ENCODE results near the gene EMP3. TPM values are rescaled to one million over a fixed set of nuclear protein-coding genes. Genes with fewer than 3 reads are reported as not detected.

The EMP3 gene
- total RNA-seq, 1 experiment from 2014 or later, result 8.9 TPM

DNA sequence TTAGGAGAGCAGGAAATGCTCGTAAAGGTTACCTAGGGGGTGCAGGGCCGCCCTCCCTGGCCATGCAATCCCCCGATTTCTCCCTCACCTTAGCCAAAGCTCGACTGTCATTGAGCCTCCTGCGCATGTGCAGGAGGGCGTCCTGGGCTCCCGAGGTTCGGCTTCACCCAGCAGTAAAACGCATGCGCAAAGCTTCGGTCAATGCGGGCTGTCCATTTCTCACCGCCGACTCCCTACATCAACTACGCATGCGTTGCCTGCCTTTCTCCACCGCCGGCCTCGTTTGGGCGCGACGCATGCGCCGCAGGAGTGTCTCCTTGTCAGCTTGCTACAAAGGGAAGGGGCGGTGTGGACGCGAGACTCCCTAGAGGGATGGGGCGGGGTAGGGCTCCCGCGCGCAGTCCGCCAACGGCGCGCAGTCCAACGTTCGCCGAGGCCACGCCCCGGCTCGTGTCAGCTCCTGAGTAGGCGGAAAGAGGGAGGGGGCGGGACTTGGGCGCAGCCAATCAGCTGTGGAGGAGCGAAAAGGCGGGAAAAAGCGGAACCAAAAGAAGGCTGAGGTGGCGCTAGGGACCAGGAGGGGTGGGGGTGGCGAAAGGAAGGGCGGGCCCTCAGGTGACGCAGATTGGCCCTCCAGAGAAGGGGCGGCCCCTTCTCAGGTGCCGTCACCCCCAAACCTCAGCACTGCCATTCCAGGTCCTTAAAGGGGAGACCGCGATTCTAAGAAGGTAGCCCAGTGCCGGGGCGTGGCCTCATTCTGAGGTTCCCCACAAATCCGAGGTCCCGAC lies 38.7 kb downstream of the EMP3 start, which contains the start of the genes SYNGR4 and TMEM143 (continued):
- TF ChIP-seq, protein P1, sequence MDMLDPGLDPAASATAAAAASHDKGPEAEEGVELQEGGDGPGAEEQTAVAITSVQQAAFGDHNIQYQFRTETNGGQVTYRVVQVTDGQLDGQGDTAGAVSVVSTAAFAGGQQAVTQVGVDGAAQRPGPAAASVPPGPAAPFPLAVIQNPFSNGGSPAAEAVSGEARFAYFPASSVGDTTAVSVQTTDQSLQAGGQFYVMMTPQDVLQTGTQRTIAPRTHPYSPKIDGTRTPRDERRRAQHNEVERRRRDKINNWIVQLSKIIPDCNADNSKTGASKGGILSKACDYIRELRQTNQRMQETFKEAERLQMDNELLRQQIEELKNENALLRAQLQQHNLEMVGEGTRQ (CRISPR knock-in tag; IDR thresholded peaks at IDR 0.05), result peak; percentile 28; the same call in 1 of the 2 replicates
- TF ChIP-seq USF1 (CRISPR knock-in tag; IDR thresholded peaks at IDR 0.05) (no peak; the same call in 1 of the 2 replicates), TP53 (CRISPR knock-in tag; IDR thresholded peaks at IDR 0.05) (0 out of 2 replicates have a peak, but pooled peaks have one; percentile 46), ELF4 (CRISPR knock-in tag; IDR thresholded peaks at IDR 0.05; ENCODE audit: low read depth) (no peak), ZNF138 (CRISPR knock-in tag; conservative IDR thresholded peaks at IDR 0.05) (no peak), ERG (CRISPR knock-in tag; IDR thresholded peaks at IDR 0.05) (no peak), ZNF423 (CRISPR knock-in tag; IDR thresholded peaks at IDR 0.05) (no peak), NR3C1 (CRISPR knock-in tag; conservative IDR thresholded peaks at IDR 0.05; ENCODE audit: low read depth) (no peak), NFE2L1 (CRISPR knock-in tag; IDR thresholded peaks at IDR 0.05) (peak; percentile 87; the same call in 1 of the 2 replicates), TEAD4 (CRISPR knock-in tag; IDR thresholded peaks at IDR 0.05) (no peak), NR2C2 (CRISPR knock-in tag; IDR thresholded peaks at IDR 0.05) (no peak), SMAD3 (CRISPR knock-in tag; IDR thresholded peaks at IDR 0.05; ENCODE audit: borderline replicate concordance) (0 out of 2 replicates have a peak, but pooled peaks have one; percentile 44), OVOL2 (CRISPR knock-in tag; IDR thresholded peaks at IDR 0.05; ENCODE audit: borderline replicate concordance) (no peak), ZNF416 (CRISPR knock-in tag; IDR thresholded peaks at IDR 0.05) (no peak), CBFB (CRISPR knock-in tag; IDR thresholded peaks at IDR 0.05; ENCODE audit: low read depth) (0 out of 2 replicates have a peak, but pooled peaks have one; percentile 10), SP1 (CRISPR knock-in tag; conservative IDR thresholded peaks at IDR 0.05) (peak; percentile 98), FOXJ3 (CRISPR knock-in tag; IDR thresholded peaks at IDR 0.05; ENCODE audit: borderline replicate concordance) (no peak)
- TF ChIP-seq, protein P2, sequence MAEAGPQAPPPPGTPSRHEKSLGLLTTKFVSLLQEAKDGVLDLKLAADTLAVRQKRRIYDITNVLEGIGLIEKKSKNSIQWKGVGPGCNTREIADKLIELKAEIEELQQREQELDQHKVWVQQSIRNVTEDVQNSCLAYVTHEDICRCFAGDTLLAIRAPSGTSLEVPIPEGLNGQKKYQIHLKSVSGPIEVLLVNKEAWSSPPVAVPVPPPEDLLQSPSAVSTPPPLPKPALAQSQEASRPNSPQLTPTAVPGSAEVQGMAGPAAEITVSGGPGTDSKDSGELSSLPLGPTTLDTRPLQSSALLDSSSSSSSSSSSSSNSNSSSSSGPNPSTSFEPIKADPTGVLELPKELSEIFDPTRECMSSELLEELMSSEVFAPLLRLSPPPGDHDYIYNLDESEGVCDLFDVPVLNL (CRISPR knock-in tag; IDR thresholded peaks at IDR 0.05; ENCODE audit: borderline replicate concordance, low read depth), result peak; percentile 83; the same call in 1 of the 2 replicates
- TF ChIP-seq, protein P3, sequence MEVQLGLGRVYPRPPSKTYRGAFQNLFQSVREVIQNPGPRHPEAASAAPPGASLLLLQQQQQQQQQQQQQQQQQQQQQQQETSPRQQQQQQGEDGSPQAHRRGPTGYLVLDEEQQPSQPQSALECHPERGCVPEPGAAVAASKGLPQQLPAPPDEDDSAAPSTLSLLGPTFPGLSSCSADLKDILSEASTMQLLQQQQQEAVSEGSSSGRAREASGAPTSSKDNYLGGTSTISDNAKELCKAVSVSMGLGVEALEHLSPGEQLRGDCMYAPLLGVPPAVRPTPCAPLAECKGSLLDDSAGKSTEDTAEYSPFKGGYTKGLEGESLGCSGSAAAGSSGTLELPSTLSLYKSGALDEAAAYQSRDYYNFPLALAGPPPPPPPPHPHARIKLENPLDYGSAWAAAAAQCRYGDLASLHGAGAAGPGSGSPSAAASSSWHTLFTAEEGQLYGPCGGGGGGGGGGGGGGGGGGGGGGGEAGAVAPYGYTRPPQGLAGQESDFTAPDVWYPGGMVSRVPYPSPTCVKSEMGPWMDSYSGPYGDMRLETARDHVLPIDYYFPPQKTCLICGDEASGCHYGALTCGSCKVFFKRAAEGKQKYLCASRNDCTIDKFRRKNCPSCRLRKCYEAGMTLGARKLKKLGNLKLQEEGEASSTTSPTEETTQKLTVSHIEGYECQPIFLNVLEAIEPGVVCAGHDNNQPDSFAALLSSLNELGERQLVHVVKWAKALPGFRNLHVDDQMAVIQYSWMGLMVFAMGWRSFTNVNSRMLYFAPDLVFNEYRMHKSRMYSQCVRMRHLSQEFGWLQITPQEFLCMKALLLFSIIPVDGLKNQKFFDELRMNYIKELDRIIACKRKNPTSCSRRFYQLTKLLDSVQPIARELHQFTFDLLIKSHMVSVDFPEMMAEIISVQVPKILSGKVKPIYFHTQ (CRISPR knock-in tag; IDR thresholded peaks at IDR 0.05), result no peak
- TF ChIP-seq, protein P4, sequence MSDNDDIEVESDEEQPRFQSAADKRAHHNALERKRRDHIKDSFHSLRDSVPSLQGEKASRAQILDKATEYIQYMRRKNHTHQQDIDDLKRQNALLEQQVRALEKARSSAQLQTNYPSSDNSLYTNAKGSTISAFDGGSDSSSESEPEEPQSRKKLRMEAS (CRISPR knock-in tag; IDR thresholded peaks at IDR 0.05), result peak; percentile 90; the same call in 1 of the 2 replicates
- TF ChIP-seq, protein P5, sequence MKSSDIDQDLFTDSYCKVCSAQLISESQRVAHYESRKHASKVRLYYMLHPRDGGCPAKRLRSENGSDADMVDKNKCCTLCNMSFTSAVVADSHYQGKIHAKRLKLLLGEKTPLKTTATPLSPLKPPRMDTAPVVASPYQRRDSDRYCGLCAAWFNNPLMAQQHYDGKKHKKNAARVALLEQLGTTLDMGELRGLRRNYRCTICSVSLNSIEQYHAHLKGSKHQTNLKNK (CRISPR knock-in tag; IDR thresholded peaks at IDR 0.05), result no peak
- TF ChIP-seq, protein P6, sequence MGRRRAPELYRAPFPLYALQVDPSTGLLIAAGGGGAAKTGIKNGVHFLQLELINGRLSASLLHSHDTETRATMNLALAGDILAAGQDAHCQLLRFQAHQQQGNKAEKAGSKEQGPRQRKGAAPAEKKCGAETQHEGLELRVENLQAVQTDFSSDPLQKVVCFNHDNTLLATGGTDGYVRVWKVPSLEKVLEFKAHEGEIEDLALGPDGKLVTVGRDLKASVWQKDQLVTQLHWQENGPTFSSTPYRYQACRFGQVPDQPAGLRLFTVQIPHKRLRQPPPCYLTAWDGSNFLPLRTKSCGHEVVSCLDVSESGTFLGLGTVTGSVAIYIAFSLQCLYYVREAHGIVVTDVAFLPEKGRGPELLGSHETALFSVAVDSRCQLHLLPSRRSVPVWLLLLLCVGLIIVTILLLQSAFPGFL (CRISPR knock-in tag; IDR thresholded peaks at IDR 0.05; ENCODE audit: borderline replicate concordance), result no peak

Measured in WTC11 (cell line).